ENCODE results near the gene GIPR.
"Not testable (repeated sequence)": the region's sequence is repeated elsewhere in the genome, so short reads cannot be mapped to it uniquely, and the experiment has no call there.

GIPR gene

DNA sequence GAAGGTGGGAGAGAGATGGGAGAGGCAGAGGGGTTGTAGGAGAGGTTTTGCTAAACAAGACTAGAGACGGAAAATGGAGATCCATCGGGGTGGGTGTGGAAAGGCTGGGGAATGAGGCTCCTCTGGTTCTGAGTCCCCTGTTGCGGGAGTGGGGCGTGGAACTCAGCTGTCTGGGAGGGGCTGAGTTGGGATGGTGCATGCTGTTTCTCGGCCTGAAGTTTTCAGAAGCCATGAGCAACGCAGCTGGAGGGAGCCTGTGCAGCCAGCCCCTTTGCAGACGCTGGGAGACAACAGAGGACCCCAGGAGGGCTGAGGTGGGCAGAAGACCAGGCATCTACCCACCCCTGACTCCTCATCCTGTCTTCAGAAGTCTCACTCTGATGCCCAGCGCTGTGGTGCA is 7.4 kb upstream of the GIPR start:
- no peak for DNase-seq (ENCODE audit: low spot score)
- Mint-ChIP-seq H3K27me3 (ENCODE audit: low read depth) (peaks cover 7% of the 10 kb centered on the region), H3K4me3 (no peak overlapping the region), H3K36me3 (ENCODE audit: low read depth) (no peaks in the 10 kb centered on the region), H3K9me3 (no peaks in the 10 kb centered on the region), H3K27ac (no peak overlapping the region), H3K4me1 (ENCODE audit: low read depth) (peaks cover 3% of the 10 kb centered on the region)

GRCh38 chr19:45663800-45664199 is 4.2 kb upstream of the GIPR start:
- Mint-ChIP-seq H3K27ac (peak overlapping the region; percentile 11), H3K9me3 (no peaks in the 10 kb centered on the region), H3K4me1 (ENCODE audit: low read depth) (peaks cover 15% of the 10 kb centered on the region), H3K4me3 (no peak overlapping the region), H3K27me3 (ENCODE audit: low read depth) (peaks cover 7% of the 10 kb centered on the region), H3K36me3 (ENCODE audit: low read depth) (no peaks in the 10 kb centered on the region)
- no peak for DNase-seq (ENCODE audit: low spot score)

GRCh38 chr19:45664575-45664974 is 3.4 kb upstream of the GIPR start:
- Mint-ChIP-seq H3K27me3 (ENCODE audit: low read depth) (peaks cover 7% of the 10 kb centered on the region), H3K36me3 (ENCODE audit: low read depth) (no peaks in the 10 kb centered on the region), H3K4me1 (ENCODE audit: low read depth) (peaks cover 19% of the 10 kb centered on the region), H3K27ac (no peak overlapping the region), H3K9me3 (no peaks in the 10 kb centered on the region), H3K4me3 (no peak overlapping the region)
- DNase-seq (ENCODE audit: low spot score), result no peak

- peaks cover 2% of the 10 kb centered on the region for H3K36me3 Mint-ChIP-seq (ENCODE audit: low read depth)
- H3K27me3 Mint-ChIP-seq (ENCODE audit: low read depth), result peaks cover 3% of the 10 kb centered on the region
- no peaks in the 10 kb centered on the region for H3K9me3 Mint-ChIP-seq
- H3K27ac Mint-ChIP-seq, result peak overlapping the region; percentile 79
- H3K4me1 Mint-ChIP-seq (ENCODE audit: low read depth), result peaks cover 30% of the 10 kb centered on the region
- peak overlapping the region; percentile 87 for H3K4me3 Mint-ChIP-seq
- DNase-seq (ENCODE audit: low spot score), result peak; percentile 50
These were observed 386 bp downstream of the GIPR start for GRCh38 chr19:45668342-45668871.

DNA sequence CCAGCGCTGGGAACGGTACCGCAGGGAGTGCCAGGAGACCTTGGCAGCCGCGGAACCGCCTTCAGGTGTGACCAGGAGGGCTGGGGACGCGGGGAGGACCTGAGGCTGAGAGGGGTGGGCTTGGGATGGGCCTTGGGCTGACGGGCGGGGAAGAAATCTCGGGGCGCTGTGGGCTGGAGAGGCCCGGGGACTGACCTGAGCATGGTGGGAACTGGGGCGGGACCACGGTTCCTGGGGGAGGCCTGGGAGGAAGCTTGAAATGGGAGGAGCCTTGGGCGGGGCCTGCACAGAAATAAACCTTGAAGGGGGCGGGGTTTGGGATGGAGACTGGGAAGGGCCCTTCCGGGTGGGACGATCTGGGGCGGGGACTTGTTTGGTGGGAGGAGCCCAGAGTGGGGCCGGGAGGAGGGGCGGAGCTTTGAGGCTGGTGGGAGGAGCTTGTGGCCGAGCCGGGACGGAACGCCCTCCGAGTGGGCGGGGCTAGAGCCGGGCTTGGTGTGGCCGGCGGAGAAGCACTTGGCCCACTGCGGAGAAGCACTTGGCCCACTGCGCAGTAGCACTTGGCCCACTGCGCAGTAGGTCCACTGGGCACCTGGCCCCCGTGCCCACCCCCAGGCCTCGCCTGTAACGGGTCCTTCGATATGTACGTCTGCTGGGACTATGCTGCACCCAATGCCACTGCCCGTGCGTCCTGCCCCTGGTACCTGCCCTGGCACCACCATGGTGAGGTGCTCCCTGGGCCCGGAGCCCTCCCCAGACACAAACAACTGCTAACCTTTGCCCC is 2.8 kb downstream of the GIPR start:
- H3K36me3 Mint-ChIP-seq (ENCODE audit: low read depth), result peaks cover 2% of the 10 kb centered on the region
- peak overlapping the region; percentile 72 for H3K4me3 Mint-ChIP-seq
- peaks cover 27% of the 10 kb centered on the region for H3K4me1 Mint-ChIP-seq (ENCODE audit: low read depth)
- H3K27me3 Mint-ChIP-seq (ENCODE audit: low read depth), result peaks cover 3% of the 10 kb centered on the region
- H3K9me3 Mint-ChIP-seq, result no peaks in the 10 kb centered on the region
- peak; percentile 73 for DNase-seq (ENCODE audit: low spot score)
- no peak overlapping the region for H3K27ac Mint-ChIP-seq

- H3K27me3 Mint-ChIP-seq (ENCODE audit: low read depth), result peaks cover 7% of the 10 kb centered on the region
- H3K27ac Mint-ChIP-seq, result no peak overlapping the region
- H3K4me1 Mint-ChIP-seq (ENCODE audit: low read depth), result peaks cover 19% of the 10 kb centered on the region
- no peaks in the 10 kb centered on the region for H3K9me3 Mint-ChIP-seq
- no peak for DNase-seq (ENCODE audit: low spot score)
- peaks cover 2% of the 10 kb centered on the region for H3K36me3 Mint-ChIP-seq (ENCODE audit: low read depth)
- H3K4me3 Mint-ChIP-seq, result no peak overlapping the region
These were observed 6.9 kb downstream of the GIPR start for GRCh38 chr19:45674946-45675345.

- Mint-ChIP-seq H3K4me3 (peak overlapping the region; percentile 70), H3K4me1 (ENCODE audit: low read depth) (peaks cover 12% of the 10 kb centered on the region), H3K9me3 (no peaks in the 10 kb centered on the region), H3K27me3 (ENCODE audit: low read depth) (peaks cover 5% of the 10 kb centered on the region), H3K27ac (peak overlapping the region; percentile 20), H3K36me3 (ENCODE audit: low read depth) (peaks cover 2% of the 10 kb centered on the region)
- DNase-seq (ENCODE audit: low spot score), result peak; percentile 20
These were observed 8.8 kb downstream of the GIPR start for GRCh38 chr19:45676851-45677263.

DNA sequence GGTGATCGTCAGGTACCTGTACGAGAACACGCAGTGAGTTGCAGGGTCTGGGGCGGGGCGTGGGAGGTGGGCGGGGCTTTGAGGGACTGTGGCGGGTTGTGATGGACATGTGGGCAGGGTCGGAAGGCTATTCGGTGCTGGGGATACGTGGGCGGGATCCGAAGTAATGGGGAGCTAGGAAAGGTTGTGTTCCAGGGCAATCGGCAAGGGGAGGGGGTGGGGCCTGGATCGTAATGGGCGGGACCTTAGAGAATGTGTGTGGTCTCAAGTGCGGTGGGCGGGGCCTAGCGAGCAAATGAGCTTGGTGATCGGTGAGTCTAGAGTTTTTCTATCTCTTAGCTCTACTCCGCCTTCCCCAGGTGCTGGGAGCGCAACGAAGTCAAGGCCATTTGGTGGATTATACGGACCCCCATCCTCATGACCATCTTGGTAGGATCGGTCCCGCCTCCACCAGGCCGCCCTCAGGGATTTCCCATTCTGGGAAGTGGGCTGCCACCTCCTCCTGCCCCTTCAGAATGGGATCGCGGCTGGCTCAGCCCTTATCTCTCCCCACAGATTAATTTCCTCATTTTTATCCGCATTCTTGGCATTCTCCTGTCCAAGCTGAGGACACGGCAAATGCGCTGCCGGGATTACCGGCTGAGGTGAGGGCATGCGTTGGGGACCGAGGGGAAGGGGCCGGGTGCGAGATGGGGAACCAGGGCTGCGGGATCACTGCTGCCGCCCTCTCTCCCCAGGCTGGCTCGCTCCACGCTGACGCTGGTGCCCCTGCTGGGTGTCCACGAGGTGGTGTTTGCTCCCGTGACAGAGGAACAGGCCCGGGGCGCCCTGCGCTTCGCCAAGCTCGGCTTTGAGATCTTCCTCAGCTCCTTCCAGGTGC is 9.6 kb downstream of the GIPR start:
- DNase-seq (ENCODE audit: low spot score), result peak; percentile 73
- H3K4me3 Mint-ChIP-seq, result peak overlapping the region; percentile 89
- H3K27ac Mint-ChIP-seq, result no peak overlapping the region
- H3K27me3 Mint-ChIP-seq (ENCODE audit: low read depth), result peaks cover 5% of the 10 kb centered on the region
- peaks cover 1% of the 10 kb centered on the region for H3K36me3 Mint-ChIP-seq (ENCODE audit: low read depth)
- peaks cover 14% of the 10 kb centered on the region for H3K4me1 Mint-ChIP-seq (ENCODE audit: low read depth)
- no peaks in the 10 kb centered on the region for H3K9me3 Mint-ChIP-seq

DNA sequence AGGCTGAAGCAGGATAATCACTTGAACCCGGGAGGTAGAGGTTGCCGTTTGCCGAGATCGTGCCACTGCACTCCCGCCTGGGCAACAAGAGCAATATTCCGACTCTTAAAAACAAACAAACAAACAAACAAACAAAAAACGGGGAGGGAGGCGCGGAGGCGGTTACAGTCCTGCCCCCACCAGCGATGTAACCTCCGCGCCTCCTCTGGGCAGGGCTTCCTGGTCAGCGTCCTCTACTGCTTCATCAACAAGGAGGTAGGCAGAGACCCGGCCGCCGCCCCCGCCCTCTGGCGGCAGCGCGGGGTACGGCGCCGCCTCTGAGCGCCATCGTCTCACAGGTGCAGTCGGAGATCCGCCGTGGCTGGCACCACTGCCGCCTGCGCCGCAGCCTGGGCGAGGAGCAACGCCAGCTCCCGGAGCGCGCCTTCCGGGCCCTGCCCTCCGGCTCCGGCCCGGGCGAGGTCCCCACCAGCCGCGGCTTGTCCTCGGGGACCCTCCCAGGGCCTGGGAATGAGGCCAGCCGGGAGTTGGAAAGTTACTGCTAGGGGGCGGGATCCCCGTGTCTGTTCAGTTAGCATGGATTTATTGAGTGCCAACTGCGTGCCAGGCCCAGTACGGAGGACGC is 13.5 kb downstream of the GIPR start:
- peak overlapping the region; percentile 87 for H3K27ac Mint-ChIP-seq
- peaks cover 22% of the 10 kb centered on the region for H3K36me3 Mint-ChIP-seq (ENCODE audit: low read depth)
- no peaks in the 10 kb centered on the region for H3K9me3 Mint-ChIP-seq
- H3K4me3 Mint-ChIP-seq, result peak overlapping the region; percentile 84
- DNase-seq (ENCODE audit: low spot score), result peak; percentile 89
- peaks cover 5% of the 10 kb centered on the region for H3K27me3 Mint-ChIP-seq (ENCODE audit: low read depth)
- peaks cover 16% of the 10 kb centered on the region for H3K4me1 Mint-ChIP-seq (ENCODE audit: low read depth)

DNA sequence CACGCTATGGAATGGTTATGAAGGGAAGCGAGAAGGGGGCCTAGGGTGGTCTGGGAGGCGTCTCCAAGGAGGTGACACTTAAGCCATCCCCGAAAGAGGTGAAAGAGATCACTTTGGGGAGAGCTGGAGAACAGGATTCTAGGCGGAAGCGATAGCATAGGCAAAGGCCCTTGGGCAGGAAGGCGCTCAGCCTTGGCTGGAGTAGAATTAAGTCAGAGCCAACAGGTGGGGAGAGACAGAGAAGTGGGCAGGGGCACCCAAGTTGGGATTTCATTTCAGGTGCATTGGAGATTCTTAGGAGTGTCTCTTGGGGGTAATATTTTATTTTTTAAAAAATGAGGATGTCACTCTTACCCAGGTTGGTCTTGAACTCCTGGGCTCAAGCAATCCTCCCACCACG is 14.1 kb downstream of the GIPR start:
- no peak overlapping the region for H3K4me3 Mint-ChIP-seq

DNA sequence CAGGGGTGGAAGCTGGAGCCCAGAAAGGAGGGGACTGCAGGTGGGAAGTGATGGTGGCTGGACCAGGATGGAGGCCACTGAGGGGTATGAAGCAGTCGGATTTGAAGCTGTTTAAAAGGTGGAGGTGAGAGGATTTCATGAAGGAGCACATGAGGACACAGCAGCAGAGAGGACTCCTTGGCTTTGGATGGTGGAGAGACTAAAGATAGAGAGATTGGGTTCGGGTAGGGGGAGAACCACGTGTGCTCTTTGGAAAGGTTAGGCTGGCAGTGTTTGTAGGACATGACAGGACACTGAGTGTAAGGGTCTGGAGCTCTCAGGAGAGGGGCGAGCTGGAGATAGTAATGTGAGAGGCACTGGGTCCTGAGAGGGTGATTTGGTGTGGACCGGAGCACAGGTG is 14.9 kb downstream of the GIPR start:
- Mint-ChIP-seq H3K27ac (no peak overlapping the region), H3K27me3 (ENCODE audit: low read depth) (no peaks in the 10 kb centered on the region), H3K4me3 (no peak overlapping the region), H3K9me3 (no peaks in the 10 kb centered on the region), H3K4me1 (ENCODE audit: low read depth) (peaks cover 8% of the 10 kb centered on the region), H3K36me3 (ENCODE audit: low read depth) (peaks cover 33% of the 10 kb centered on the region)
- no peak for DNase-seq (ENCODE audit: low spot score)

More for the DNA sequence above, 14.1 kb downstream of the GIPR start:
- peaks cover 13% of the 10 kb centered on the region for H3K4me1 Mint-ChIP-seq (ENCODE audit: low read depth)
- peaks cover 5% of the 10 kb centered on the region for H3K27me3 Mint-ChIP-seq (ENCODE audit: low read depth)
- no peak for DNase-seq (ENCODE audit: low spot score)
- no peaks in the 10 kb centered on the region for H3K9me3 Mint-ChIP-seq
- H3K36me3 Mint-ChIP-seq (ENCODE audit: low read depth), result peaks cover 27% of the 10 kb centered on the region
- peak overlapping the region; percentile 55 for H3K27ac Mint-ChIP-seq

DNA sequence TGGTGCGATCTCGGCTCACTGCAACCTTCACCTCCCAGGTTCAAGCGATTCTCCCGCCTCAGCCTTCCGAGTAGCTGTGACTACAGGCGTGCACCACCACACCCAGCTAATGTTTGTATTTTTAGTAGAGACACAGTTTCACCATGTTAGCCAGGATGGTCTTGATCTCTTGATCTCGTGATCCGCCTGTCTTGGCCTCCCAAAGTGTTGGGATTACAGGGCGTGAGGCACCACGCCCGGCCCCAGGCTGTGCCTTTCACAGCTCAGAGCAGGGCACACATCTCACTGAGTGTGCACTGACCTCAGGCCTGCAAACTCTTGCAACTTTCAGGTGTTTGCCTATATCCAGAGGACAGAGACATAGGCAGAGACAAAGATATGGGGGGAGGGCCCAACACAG is 17.0 kb downstream of the GIPR start:
- H3K4me1 Mint-ChIP-seq (ENCODE audit: low read depth), result peaks cover 12% of the 10 kb centered on the region
- H3K36me3 Mint-ChIP-seq (ENCODE audit: low read depth), result peaks cover 41% of the 10 kb centered on the region
- DNase-seq (ENCODE audit: low spot score); H3K9me3 Mint-ChIP-seq; H3K4me3 Mint-ChIP-seq; H3K27ac Mint-ChIP-seq; H3K27me3 Mint-ChIP-seq (ENCODE audit: low read depth): not testable (repeated sequence)

- peaks cover 48% of the 10 kb centered on the region for H3K36me3 Mint-ChIP-seq (ENCODE audit: low read depth)
- H3K27ac Mint-ChIP-seq, result no peak overlapping the region
- DNase-seq (ENCODE audit: low spot score), result no peak
- no peak overlapping the region for H3K4me3 Mint-ChIP-seq
- H3K27me3 Mint-ChIP-seq (ENCODE audit: low read depth), result no peaks in the 10 kb centered on the region
- H3K9me3 Mint-ChIP-seq, result no peaks in the 10 kb centered on the region
- peaks cover 15% of the 10 kb centered on the region for H3K4me1 Mint-ChIP-seq (ENCODE audit: low read depth)
These were observed 19.6 kb downstream of the GIPR start for GRCh38 chr19:45687599-45687998.
